Measurements from ENCODE around the gene STK10. TPM values are rescaled to one million over a fixed set of nuclear protein-coding genes. Genes with fewer than 3 reads are reported as not detected.

Gene STK10
- total and polyA plus RNA-seq, 2 experiments from 2014 or later, result 7.5 to 17.8 TPM

DNA sequence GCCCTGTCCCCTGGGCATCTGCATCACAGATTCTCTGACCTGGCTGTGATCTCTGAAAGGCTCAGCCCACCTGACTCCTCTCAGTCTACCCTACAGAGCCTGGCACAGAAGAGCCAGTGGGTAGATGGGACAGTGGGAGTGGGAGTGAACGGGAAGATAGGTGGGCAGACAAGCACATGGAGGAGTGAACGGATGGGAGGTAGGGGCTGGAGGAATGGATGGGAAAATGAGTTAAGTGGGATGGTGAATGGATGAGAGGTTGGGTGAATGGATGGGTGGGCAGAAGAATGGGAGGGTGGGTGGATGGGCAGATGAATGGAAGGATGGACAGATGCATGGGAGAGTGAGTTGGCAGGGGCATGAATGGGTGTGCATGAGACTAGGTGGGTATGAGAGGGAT lies 18.8 kb downstream of the STK10 start (continued):
- TF ChIP-seq, protein P1, sequence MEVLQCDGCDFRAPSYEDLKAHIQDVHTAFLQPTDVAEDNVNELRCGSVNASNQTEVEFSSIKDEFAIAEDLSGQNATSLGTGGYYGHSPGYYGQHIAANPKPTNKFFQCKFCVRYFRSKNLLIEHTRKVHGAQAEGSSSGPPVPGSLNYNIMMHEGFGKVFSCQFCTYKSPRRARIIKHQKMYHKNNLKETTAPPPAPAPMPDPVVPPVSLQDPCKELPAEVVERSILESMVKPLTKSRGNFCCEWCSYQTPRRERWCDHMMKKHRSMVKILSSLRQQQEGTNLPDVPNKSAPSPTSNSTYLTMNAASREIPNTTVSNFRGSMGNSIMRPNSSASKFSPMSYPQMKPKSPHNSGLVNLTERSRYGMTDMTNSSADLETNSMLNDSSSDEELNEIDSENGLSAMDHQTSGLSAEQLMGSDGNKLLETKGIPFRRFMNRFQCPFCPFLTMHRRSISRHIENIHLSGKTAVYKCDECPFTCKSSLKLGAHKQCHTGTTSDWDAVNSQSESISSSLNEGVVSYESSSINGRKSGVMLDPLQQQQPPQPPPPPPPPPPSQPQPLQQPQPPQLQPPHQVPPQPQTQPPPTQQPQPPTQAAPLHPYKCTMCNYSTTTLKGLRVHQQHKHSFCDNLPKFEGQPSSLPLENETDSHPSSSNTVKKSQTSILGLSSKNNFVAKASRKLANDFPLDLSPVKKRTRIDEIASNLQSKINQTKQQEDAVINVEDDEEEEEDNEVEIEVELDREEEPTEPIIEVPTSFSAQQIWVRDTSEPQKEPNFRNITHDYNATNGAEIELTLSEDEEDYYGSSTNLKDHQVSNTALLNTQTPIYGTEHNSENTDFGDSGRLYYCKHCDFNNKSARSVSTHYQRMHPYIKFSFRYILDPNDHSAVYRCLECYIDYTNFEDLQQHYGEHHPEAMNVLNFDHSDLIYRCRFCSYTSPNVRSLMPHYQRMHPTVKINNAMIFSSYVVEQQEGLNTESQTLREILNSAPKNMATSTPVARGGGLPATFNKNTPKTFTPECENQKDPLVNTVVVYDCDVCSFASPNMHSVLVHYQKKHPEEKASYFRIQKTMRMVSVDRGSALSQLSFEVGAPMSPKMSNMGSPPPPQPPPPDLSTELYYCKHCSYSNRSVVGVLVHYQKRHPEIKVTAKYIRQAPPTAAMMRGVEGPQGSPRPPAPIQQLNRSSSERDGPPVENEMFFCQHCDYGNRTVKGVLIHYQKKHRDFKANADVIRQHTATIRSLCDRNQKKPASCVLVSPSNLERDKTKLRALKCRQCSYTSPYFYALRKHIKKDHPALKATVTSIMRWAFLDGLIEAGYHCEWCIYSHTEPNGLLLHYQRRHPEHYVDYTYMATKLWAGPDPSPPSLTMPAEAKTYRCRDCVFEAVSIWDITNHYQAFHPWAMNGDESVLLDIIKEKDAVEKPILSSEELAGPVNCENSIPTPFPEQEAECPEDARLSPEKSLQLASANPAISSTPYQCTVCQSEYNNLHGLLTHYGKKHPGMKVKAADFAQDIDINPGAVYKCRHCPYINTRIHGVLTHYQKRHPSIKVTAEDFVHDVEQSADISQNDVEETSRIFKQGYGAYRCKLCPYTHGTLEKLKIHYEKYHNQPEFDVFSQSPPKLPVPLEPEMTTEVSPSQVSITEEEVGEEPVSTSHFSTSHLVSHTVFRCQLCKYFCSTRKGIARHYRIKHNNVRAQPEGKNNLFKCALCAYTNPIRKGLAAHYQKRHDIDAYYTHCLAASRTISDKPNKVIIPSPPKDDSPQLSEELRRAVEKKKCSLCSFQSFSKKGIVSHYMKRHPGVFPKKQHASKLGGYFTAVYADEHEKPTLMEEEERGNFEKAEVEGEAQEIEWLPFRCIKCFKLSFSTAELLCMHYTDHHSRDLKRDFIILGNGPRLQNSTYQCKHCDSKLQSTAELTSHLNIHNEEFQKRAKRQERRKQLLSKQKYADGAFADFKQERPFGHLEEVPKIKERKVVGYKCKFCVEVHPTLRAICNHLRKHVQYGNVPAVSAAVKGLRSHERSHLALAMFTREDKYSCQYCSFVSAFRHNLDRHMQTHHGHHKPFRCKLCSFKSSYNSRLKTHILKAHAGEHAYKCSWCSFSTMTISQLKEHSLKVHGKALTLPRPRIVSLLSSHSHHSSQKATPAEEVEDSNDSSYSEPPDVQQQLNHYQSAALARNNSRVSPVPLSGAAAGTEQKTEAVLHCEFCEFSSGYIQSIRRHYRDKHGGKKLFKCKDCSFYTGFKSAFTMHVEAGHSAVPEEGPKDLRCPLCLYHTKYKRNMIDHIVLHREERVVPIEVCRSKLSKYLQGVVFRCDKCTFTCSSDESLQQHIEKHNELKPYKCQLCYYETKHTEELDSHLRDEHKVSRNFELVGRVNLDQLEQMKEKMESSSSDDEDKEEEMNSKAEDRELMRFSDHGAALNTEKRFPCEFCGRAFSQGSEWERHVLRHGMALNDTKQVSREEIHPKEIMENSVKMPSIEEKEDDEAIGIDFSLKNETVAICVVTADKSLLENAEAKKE (CRISPR knock-in tag; IDR thresholded peaks at IDR 0.05), result no peak
- TF ChIP-seq, protein P2, sequence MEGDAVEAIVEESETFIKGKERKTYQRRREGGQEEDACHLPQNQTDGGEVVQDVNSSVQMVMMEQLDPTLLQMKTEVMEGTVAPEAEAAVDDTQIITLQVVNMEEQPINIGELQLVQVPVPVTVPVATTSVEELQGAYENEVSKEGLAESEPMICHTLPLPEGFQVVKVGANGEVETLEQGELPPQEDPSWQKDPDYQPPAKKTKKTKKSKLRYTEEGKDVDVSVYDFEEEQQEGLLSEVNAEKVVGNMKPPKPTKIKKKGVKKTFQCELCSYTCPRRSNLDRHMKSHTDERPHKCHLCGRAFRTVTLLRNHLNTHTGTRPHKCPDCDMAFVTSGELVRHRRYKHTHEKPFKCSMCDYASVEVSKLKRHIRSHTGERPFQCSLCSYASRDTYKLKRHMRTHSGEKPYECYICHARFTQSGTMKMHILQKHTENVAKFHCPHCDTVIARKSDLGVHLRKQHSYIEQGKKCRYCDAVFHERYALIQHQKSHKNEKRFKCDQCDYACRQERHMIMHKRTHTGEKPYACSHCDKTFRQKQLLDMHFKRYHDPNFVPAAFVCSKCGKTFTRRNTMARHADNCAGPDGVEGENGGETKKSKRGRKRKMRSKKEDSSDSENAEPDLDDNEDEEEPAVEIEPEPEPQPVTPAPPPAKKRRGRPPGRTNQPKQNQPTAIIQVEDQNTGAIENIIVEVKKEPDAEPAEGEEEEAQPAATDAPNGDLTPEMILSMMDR (conservative IDR thresholded peaks at IDR 0.05; ENCODE audit: low read depth in 2 of 2), result no peak
- no peak for TF ChIP-seq JUNB (IDR thresholded peaks at IDR 0.05; ENCODE audit: unreplicated experiment)
- no peak for TF ChIP-seq EZH2phosphoT487 (IDR thresholded peaks at IDR 0.05; ENCODE audit: unreplicated experiment)
- no peak for TF ChIP-seq EZH2 (IDR thresholded peaks at IDR 0.05; ENCODE audit: low read depth, unreplicated experiment)
- TF ChIP-seq, protein P3, sequence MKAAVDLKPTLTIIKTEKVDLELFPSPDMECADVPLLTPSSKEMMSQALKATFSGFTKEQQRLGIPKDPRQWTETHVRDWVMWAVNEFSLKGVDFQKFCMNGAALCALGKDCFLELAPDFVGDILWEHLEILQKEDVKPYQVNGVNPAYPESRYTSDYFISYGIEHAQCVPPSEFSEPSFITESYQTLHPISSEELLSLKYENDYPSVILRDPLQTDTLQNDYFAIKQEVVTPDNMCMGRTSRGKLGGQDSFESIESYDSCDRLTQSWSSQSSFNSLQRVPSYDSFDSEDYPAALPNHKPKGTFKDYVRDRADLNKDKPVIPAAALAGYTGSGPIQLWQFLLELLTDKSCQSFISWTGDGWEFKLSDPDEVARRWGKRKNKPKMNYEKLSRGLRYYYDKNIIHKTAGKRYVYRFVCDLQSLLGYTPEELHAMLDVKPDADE (IDR thresholded peaks at IDR 0.05), result no peak
- no peak for TF ChIP-seq STAT1 (IDR thresholded peaks at IDR 0.05; ENCODE audit: unreplicated experiment)
- no peak for TF ChIP-seq NANOG (IDR thresholded peaks at IDR 0.05; ENCODE audit: borderline replicate concordance)
- TF ChIP-seq POLR2AphosphoS5 (IDR thresholded peaks at IDR 0.05; ENCODE audit: low read depth), result no peak
- TF ChIP-seq CREB1 (CRISPR knock-in tag; IDR thresholded peaks at IDR 0.05; ENCODE audit: low read depth), result no peak
- TF ChIP-seq ZNF114 (CRISPR knock-in tag; IDR thresholded peaks at IDR 0.05), result no peak
